ENCODE data around the gene GCAT.

- no peak for TF ChIP-seq CTCF (IDR thresholded peaks at IDR 0.05)
- no peak for TF ChIP-seq POLR2A (IDR thresholded peaks at IDR 0.05)
- TF ChIP-seq POLR2AphosphoS5 (IDR thresholded peaks at IDR 0.05): no peak
Measured at GRCh38 chr22:37852418-37852817, 44.7 kb downstream of the GCAT start.
